ENCODE data around the gene PFAS.

DNA sequence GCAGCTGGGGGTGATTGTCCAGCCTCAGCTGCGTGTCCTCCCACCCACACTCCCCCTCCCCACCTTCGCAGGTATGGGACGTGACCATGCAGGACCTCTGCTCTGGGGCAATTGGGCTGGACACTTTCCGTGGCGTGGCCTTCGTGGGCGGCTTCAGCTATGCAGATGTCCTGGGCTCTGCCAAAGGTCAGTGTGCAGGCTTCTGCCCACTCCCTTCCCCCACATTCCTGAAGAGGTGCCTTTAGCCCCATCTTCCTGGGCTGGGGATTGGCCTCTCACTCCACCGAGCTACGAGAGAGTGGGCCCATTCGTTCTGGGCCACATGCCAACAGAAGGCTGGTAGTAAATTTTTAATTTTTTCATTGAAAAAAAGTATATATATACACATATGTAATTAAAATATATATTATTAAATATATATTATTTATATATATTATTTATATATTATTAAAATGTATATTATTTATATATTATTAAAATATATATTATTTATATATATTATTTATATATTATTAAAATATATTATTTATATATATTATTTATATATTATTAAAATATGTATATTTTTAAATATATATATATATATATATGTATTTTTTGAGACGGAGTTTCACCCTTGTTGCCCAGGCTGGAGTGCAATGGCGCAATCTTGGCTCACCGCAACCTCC lies 18.5 kb downstream of the PFAS start:
- TF ChIP-seq, protein P1, sequence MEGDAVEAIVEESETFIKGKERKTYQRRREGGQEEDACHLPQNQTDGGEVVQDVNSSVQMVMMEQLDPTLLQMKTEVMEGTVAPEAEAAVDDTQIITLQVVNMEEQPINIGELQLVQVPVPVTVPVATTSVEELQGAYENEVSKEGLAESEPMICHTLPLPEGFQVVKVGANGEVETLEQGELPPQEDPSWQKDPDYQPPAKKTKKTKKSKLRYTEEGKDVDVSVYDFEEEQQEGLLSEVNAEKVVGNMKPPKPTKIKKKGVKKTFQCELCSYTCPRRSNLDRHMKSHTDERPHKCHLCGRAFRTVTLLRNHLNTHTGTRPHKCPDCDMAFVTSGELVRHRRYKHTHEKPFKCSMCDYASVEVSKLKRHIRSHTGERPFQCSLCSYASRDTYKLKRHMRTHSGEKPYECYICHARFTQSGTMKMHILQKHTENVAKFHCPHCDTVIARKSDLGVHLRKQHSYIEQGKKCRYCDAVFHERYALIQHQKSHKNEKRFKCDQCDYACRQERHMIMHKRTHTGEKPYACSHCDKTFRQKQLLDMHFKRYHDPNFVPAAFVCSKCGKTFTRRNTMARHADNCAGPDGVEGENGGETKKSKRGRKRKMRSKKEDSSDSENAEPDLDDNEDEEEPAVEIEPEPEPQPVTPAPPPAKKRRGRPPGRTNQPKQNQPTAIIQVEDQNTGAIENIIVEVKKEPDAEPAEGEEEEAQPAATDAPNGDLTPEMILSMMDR (IDR thresholded peaks at IDR 0.05; ENCODE audit: poor library complexity), result no peak
- TF ChIP-seq EZH2phosphoT487 (IDR thresholded peaks at IDR 0.05; ENCODE audit: low read depth, severe bottlenecking, unreplicated experiment), result no peak
- TF ChIP-seq EZH2 (IDR thresholded peaks at IDR 0.05; ENCODE audit: borderline replicate concordance), result no peak
